GM12865 (cell line): ENCODE results near the gene CREBRF.
"Not testable (repeated sequence)": the region's sequence is repeated elsewhere in the genome, so short reads cannot be mapped to it uniquely, and the experiment has no call there.

Source experiments
- DNase-seq: peaks from one replicate; pipeline ENCODE4 v3.0.0; 2010; ENCODE audit warnings: low read depth
- H3K4me3 ChIP-seq: 2 replicates; pipeline ENCODE4 v1.5.1; 2011; ENCODE audit warnings: mild to moderate bottlenecking, low read depth, low read length, control low read depth
- TF ChIP-seq, protein P1 (sequence below): IDR thresholded peaks from 2 replicates; pipeline ENCODE4 v1.5.1; 2011; ENCODE audit warnings: low read length, control low read depth, low read depth, inconsistent platforms; ENCODE audit not compliant: insufficient read depth; ENCODE audit errors: missing control alignments

CREBRF gene

DNA sequence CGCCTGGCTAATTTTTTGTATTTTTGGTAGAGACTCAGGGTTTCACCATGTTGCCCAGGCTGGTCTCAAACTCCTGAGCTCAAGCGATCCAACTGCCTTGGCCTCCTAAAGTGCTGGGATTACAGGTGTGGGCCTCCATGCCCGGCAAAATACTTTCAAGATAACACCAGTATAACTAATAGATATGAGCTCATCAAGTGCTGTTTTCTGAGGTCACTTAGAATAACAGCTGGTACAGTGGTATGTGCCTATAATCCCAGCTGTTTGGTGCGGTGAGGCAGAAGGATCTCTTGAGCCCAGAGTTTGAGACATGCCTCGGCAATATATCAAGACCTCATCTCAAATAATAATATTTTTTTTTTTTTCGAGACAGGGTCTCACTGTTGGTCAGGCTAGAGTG, 30.5 kb upstream of the CREBRF start:
- H3K4me3 ChIP-seq: no peak overlapping the region
- TF ChIP-seq, protein P1, sequence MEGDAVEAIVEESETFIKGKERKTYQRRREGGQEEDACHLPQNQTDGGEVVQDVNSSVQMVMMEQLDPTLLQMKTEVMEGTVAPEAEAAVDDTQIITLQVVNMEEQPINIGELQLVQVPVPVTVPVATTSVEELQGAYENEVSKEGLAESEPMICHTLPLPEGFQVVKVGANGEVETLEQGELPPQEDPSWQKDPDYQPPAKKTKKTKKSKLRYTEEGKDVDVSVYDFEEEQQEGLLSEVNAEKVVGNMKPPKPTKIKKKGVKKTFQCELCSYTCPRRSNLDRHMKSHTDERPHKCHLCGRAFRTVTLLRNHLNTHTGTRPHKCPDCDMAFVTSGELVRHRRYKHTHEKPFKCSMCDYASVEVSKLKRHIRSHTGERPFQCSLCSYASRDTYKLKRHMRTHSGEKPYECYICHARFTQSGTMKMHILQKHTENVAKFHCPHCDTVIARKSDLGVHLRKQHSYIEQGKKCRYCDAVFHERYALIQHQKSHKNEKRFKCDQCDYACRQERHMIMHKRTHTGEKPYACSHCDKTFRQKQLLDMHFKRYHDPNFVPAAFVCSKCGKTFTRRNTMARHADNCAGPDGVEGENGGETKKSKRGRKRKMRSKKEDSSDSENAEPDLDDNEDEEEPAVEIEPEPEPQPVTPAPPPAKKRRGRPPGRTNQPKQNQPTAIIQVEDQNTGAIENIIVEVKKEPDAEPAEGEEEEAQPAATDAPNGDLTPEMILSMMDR: no peak
- no peak for DNase-seq

DNA sequence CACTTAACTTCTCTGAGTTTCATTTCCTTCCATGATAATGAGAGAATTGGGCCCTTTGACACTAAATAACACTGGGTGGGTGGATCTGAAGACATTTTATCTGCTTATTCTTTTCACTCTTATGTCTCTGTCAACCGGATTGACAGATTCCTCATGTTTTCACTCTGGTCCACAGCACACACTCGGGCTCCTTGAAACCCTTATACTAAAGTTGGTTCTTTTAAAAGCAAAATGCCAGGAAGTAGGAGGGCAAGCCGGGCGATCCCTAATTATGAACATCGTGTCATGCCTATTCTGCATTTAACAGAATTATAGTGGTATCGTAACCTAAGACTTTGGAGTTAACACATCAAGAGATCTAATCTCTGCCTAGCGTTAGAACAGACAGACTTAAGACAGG, 28.2 kb upstream of the CREBRF start:
- no peak for DNase-seq
- TF ChIP-seq, protein P1: no peak
- no peak overlapping the region for H3K4me3 ChIP-seq

DNA sequence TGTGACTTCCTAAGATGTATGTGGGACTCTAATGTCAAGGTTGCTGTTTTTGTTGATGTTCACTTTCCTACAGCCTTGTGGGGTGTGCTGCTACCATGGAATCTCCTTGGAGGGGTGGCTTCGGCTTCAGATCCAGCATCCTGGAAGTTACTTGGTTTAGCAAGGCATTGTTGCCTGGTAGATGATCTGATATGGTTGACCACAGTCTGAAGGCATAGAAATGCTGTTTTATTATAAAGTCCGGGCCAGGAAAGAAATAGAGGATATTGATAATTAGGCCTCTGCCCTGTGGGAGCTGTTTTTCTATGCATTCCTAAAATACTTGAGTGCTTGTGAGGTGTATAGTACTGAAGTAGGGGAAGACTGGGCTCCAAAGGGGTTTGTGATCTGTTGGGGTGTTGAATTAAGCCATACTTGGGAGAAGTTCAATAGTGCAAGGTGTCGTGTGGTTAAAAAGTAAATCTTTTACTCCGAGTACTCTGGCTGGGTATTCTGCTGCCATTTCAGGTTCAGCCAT, 27.3 kb upstream of the CREBRF start:
- no peak overlapping the region for H3K4me3 ChIP-seq
- DNase-seq: no peak
- TF ChIP-seq, protein P1: no peak

DNA sequence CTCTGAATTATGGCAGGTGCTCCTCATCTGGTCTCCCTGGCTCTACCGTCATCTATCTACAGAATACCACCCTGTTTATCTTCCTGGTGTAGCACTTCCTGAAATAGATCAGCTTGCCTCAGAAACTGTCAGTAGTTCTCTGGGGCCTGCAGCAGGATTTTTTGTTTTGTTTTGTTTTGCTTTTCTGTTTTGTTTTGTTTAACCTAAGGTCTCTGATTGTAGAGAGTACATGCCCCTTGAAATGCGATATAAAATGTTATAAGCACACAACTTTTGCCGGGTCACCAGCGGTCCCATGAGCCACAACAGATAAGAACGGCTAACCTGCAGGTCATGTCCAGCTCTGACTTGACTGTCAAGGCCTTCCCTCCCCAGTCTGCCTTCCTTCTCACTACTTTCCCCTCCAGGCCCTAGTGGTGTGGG, 26.6 kb upstream of the CREBRF start:
- peak; percentile 21 for DNase-seq
- TF ChIP-seq, protein P1: no peak

DNA sequence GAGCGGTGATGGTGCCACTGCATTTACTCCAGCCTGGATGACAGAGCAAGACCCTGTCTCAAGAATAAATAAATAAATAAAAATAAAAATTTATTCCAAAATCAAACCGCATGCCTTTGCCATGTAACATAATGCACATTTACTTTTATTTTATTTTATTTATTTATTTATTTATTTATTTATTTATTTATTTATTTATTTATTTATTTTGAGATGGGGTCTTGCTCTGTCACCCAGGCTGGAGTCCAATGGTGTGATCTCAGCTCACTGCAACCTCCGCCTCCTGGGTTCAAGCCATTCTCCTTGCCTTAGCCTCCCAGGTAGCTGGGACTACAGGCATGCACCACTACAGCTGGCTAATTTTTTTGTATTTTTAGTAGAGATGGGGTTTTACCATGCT, 24.1 kb upstream of the CREBRF start:
- H3K4me3 ChIP-seq, DNase-seq: not testable (repeated sequence)

More for the DNA sequence above, 26.6 kb upstream of the CREBRF start:
- no peak overlapping the region for H3K4me3 ChIP-seq

DNA sequence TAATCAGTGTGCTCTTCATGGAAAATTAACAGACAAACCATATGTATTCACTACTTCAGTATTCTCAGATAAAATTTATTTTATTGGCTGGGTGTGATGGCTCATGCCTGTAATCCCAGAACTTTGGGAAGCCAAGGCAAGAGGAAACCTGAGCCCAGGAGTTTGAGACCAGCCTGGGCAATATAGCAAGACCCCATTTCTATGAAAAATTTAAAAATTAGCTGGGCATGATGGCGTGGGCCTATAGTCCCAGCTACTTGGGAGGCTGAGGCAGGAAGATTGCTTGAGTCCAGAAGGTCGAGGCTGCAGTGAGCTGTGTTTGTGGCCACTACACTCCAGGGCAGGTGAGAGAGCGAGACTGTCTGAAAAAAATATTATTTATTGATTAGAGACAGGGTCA, 23.4 kb upstream of the CREBRF start:
- no peak for DNase-seq
- TF ChIP-seq, protein P1: no peak
- no peak overlapping the region for H3K4me3 ChIP-seq

DNA sequence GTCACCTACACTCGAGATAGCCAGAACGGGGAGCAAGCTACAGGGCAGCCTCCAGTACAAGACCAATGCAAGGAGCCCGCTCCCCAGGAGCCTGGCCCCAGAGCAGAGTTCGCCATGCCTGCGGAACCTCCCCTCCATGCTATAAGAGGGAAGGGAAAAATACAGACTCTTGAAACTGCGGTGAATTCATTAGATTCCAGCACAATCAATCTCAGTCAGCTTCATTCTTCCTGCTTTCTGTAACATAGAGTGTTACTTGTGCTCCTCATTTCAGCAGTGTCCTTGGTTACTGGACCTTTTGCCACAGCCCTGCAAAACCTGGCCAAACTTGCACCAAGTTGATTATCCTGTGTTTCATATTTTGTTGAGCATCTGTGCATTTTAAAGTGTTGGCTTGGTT, 22.2 kb upstream of the CREBRF start:
- no peak overlapping the region for H3K4me3 ChIP-seq
- TF ChIP-seq, protein P1: no peak
- no peak for DNase-seq
